Hepatocyte (in vitro differentiated cells): ENCODE results near the gene TFF1. TPM values are rescaled to one million over a fixed set of nuclear protein-coding genes. Genes with fewer than 3 reads are reported as not detected.
A peak's percentile ranks its signal among the peaks of the same experiment; 100 is the strongest.

Source experiments
- DNase-seq: peaks from one replicate; pipeline ENCODE4 v3.0.0-alpha.2; 2016; ENCODE audit warnings: low spot score
- H2AFZ ChIP-seq: fragments of 200-600 bp; sonication (generic); 2 replicates; pipeline ENCODE4 v1.6.0; 2016; ENCODE audit warnings: antibody characterized with exemption, mild to moderate bottlenecking
- H3K27ac ChIP-seq: fragments of 200-600 bp; sonication (generic); 2 replicates; pipeline ENCODE4 v1.5.1; 2016; ENCODE audit warnings: mild to moderate bottlenecking
- H3K27me3 ChIP-seq: fragments of 200-600 bp; sonication (generic); 2 replicates; pipeline ENCODE4 v1.6.1; 2016
- H3K36me3 ChIP-seq: fragments of 200-600 bp; sonication (generic); replicated peaks from 2 replicates; pipeline ENCODE4 v1.5.1; 2016; ENCODE audit warnings: low read depth; ENCODE audit not compliant: insufficient read depth
- H3K4me1 ChIP-seq: fragments of 200-600 bp; sonication (generic); 2 replicates; pipeline ENCODE4 v1.5.1; 2016; ENCODE audit warnings: mild to moderate bottlenecking, moderate library complexity; ENCODE audit not compliant: insufficient read depth
- H3K4me2 ChIP-seq: fragments of 200-600 bp; sonication (generic); 2 replicates; pipeline ENCODE4 v1.6.0; 2016
- H3K4me3 ChIP-seq: fragments of 200-600 bp; sonication (generic); 2 replicates; pipeline ENCODE4 v1.5.1; 2016; ENCODE audit warnings: mild to moderate bottlenecking
- H3K79me2 ChIP-seq: fragments of 200-600 bp; sonication (generic); 2 replicates; pipeline ENCODE4 v1.6.0; 2017; ENCODE audit warnings: mild to moderate bottlenecking
- H3K9me2 ChIP-seq: fragments of 200-600 bp; sonication (generic); replicated peaks from 2 replicates; pipeline ENCODE4 v1.6.0; 2017; ENCODE audit warnings: mild to moderate bottlenecking; ENCODE audit not compliant: insufficient read depth
- H3K9me3 ChIP-seq: fragments of 200-600 bp; sonication (generic); 2 replicates; pipeline ENCODE4 v1.5.1; 2016; ENCODE audit warnings: low read depth, mild to moderate bottlenecking
- H4K20me1 ChIP-seq: fragments of 200-600 bp; sonication (generic); 2 replicates; pipeline ENCODE4 v1.6.0; 2016; ENCODE audit warnings: mild to moderate bottlenecking; ENCODE audit not compliant: insufficient read depth, poor library complexity, severe bottlenecking
- EZH2 ChIP-seq: fragments of 200-600 bp; sonication (generic); IDR thresholded peaks from 2 replicates; pipeline ENCODE4 v1.6.1; 2016; ENCODE audit warnings: antibody characterized with exemption, mild to moderate bottlenecking, borderline replicate concordance
- EZH2phosphoT487 ChIP-seq: fragments of 200-600 bp; sonication (generic); IDR thresholded peaks from one replicate; pipeline ENCODE4 v1.6.1; 2018; ENCODE audit warnings: antibody characterized with exemption, mild to moderate bottlenecking, low read depth, moderate library complexity; ENCODE audit not compliant: unreplicated experiment, severe bottlenecking
- WGBS: methylation state at CpG from one replicate; pipeline ENCODE4 v1.1.6; 2016; ENCODE audit warnings: low lambda C conversion rate; ENCODE audit errors: missing lambda C conversion rate; 5-methylcytosine and 5-hydroxymethylcytosine counted together
- polyA plus RNA-seq: library from polyadenylated mRNA; unstranded; fragments of >200 nt; fragmentation: Nextera tagmentation; extraction: Ambion mirVana; gene quantifications from 2 replicates; pipeline ENCODE4 v1.2.1, GENCODE V29; 2016
- total RNA-seq: library from RNA; depleted of rRNA; stranded (reverse); fragments of >200 nt; gene quantifications from 2 replicates; pipeline ENCODE4 v1.2.3, GENCODE V29; 2014
- TF ChIP-seq, protein P1 (sequence below): fragments of 200-600 bp; sonication (generic); IDR thresholded peaks from 2 replicates; pipeline ENCODE4 v1.5.1; 2016; ENCODE audit warnings: antibody characterized with exemption, mild to moderate bottlenecking; ENCODE audit not compliant: poor library complexity

The TFF1 gene
- total and polyA plus RNA-seq, 2 experiments from 2014 or later, result 57.4 to 140 TPM

DNA sequence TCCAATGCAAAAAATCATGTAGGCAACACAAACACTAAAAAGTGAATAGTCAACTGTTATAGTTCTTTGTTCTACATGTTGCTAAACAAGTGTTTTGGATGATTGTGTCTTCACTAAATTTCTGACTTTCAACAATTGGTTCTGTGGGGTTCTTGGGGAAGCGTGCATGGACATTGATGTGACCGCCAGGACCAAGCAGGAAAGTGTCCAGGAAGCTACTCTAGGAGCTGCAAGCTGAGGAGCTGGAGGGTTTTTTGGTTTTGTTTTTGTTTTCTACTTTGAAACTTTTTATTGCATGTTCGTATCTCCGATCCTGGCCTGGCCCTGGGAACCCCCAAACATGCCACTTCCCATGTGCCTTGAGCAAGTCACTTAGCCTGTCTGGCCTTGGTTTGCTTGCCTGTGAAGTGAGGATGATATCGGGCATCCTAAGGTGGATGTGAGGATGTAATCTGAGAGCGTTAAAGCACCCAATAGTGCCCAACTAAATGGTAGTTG is 21.6 kb upstream of the TFF1 start:
- H3K36me3 ChIP-seq, result no peaks in the 10 kb centered on the region
- no peak for TF ChIP-seq EZH2
- TF ChIP-seq EZH2phosphoT487, result no peak
- TF ChIP-seq, protein P1, sequence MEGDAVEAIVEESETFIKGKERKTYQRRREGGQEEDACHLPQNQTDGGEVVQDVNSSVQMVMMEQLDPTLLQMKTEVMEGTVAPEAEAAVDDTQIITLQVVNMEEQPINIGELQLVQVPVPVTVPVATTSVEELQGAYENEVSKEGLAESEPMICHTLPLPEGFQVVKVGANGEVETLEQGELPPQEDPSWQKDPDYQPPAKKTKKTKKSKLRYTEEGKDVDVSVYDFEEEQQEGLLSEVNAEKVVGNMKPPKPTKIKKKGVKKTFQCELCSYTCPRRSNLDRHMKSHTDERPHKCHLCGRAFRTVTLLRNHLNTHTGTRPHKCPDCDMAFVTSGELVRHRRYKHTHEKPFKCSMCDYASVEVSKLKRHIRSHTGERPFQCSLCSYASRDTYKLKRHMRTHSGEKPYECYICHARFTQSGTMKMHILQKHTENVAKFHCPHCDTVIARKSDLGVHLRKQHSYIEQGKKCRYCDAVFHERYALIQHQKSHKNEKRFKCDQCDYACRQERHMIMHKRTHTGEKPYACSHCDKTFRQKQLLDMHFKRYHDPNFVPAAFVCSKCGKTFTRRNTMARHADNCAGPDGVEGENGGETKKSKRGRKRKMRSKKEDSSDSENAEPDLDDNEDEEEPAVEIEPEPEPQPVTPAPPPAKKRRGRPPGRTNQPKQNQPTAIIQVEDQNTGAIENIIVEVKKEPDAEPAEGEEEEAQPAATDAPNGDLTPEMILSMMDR, result no peak
- WGBS, result 98% methylated on average over 6 of the region's 6 CpGs
- no peak overlapping the region for H2AFZ ChIP-seq
- H4K20me1 ChIP-seq, result no peaks in the 10 kb centered on the region
- no peaks in the 10 kb centered on the region for H3K9me2 ChIP-seq
- H3K27me3 ChIP-seq, result no peaks in the 10 kb centered on the region
- no peaks in the 10 kb centered on the region for H3K9me3 ChIP-seq
- H3K4me3 ChIP-seq, result no peak overlapping the region
- H3K4me2 ChIP-seq, result no peak overlapping the region
- peaks cover 16% of the 10 kb centered on the region for H3K4me1 ChIP-seq
- peak overlapping the region; percentile 48 for H3K27ac ChIP-seq
- DNase-seq, result no peak
- no peaks in the 10 kb centered on the region for H3K79me2 ChIP-seq

DNA sequence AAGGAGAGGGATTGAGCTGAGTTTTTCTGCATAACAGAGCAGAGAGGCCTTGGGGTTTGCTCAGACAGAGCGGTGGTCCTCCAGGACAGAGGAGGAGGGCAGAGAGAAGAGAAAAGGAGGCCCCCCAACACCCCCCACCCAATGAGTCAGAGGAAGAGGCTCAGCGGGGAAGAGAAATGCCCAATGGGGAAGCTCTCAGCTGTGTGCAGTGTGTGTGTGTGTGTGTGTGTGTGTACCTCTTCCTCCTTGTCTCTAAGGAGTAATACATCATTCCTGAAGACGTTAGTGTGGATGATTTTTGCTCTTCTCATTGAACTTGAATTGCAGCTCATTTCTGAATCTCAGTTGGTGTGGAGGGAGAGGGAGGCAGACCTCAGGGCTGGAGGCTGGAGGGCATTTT is 20.8 kb upstream of the TFF1 start:
- Histone ChIP-seq H3K27me3 (no peaks in the 10 kb centered on the region), H3K4me2 (no peak overlapping the region), H2AFZ (no peak overlapping the region), H3K79me2 (no peaks in the 10 kb centered on the region), H3K27ac (peak overlapping the region; percentile 48), H3K4me1 (peaks cover 16% of the 10 kb centered on the region), H3K36me3 (no peaks in the 10 kb centered on the region), H3K4me3 (no peak overlapping the region), H4K20me1 (no peaks in the 10 kb centered on the region), H3K9me3 (no peaks in the 10 kb centered on the region), H3K9me2 (no peaks in the 10 kb centered on the region)
- no peak for DNase-seq
- 82% methylated on average over 3 of the region's 3 CpGs for WGBS
- no peak for TF ChIP-seq EZH2
- TF ChIP-seq, protein P1, result no peak
- TF ChIP-seq EZH2phosphoT487, result no peak

DNA sequence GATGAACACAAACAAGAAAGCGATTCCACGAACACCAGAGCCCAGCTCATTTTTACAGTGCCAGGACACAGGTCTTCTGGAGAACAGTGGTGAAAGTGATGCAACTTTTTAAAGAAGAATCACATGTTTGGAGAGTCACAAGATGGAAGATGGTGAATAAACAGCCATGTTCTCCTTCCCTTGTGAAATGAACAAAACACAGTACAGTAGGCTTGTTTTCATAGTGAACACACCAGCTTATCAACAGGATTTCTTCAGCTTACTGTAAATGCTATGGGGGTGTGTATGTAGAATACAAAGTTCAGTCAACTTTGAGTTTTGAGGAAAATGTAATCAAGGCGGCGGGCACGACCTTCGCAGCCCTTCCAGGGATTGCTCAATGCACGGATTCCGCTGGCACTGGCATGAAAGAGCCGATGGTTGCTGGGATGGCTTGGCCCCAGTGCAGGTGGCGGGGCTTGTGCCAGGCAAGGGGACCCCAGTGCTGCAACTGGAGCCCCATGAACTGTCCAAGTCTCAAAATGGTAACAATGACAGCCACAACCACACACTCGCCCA is 19.8 kb upstream of the TFF1 start:
- peaks cover 16% of the 10 kb centered on the region for H3K4me1 ChIP-seq
- H4K20me1 ChIP-seq, result no peaks in the 10 kb centered on the region
- WGBS, result 85% methylated on average over 11 of the region's 11 CpGs
- no peaks in the 10 kb centered on the region for H3K36me3 ChIP-seq
- peak overlapping the region; percentile 79 for H3K27ac ChIP-seq
- DNase-seq, result no peak
- H3K79me2 ChIP-seq, result no peaks in the 10 kb centered on the region
- H3K9me2 ChIP-seq, result no peaks in the 10 kb centered on the region
- H3K4me2 ChIP-seq, result no peak overlapping the region
- no peak for TF ChIP-seq EZH2
- TF ChIP-seq, protein P1, result no peak
- no peak overlapping the region for H3K4me3 ChIP-seq
- no peaks in the 10 kb centered on the region for H3K9me3 ChIP-seq
- H2AFZ ChIP-seq, result no peak overlapping the region
- H3K27me3 ChIP-seq, result no peaks in the 10 kb centered on the region

DNA sequence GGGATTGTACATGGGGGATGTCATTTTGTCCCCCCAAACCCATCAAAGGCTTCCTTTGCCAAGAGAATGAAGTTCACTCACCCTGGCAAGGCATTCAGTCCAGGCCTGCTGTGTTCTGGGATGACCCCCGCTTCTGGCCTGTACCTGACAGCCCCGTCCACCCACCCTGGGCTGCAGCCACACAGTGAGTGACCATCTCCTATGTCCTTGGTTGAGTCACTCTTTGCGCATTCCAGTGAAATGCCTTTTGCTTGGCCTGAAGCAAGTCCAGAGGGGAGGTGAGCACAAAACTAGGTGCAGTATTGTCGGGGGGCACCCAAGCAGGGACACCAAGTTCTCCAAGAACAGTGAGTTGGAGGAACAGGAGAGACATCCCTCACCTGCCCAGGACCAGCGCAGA is 19.3 kb upstream of the TFF1 start:
- Histone ChIP-seq H3K27ac (peak overlapping the region; percentile 79), H3K36me3 (no peaks in the 10 kb centered on the region), H3K9me3 (no peaks in the 10 kb centered on the region), H4K20me1 (no peaks in the 10 kb centered on the region), H3K4me3 (no peak overlapping the region), H3K4me1 (peaks cover 16% of the 10 kb centered on the region), H3K79me2 (no peaks in the 10 kb centered on the region), H3K27me3 (no peaks in the 10 kb centered on the region), H2AFZ (no peak overlapping the region), H3K9me2 (no peaks in the 10 kb centered on the region), H3K4me2 (no peak overlapping the region)
- TF ChIP-seq EZH2 (no peak), EZH2phosphoT487 (no peak)
- TF ChIP-seq, protein P1, result no peak
- DNase-seq, result no peak
- WGBS, result 86% methylated on average over 5 of the region's 5 CpGs
